ENCODE data around the gene DDT.
"Not testable (repeated sequence)": the region's sequence is repeated elsewhere in the genome, so short reads cannot be mapped to it uniquely, and the experiment has no call there.

Gene DDT

GRCh38 chr22:23956301-23956900 lies 17.8 kb downstream of the DDT start:
- in situ Hi-C loops (cut with HindIII; ENCODE audit: low sequenced_read_pairs): not testable (repeated sequence)

GRCh38 chr22:23955886-23956285 lies 18.4 kb downstream of the DDT start:
- in situ Hi-C loops (cut with HindIII; ENCODE audit: low sequenced_read_pairs); DNase-seq (ENCODE audit: low read depth); H3K4me3 ChIP-seq (ENCODE audit: low read depth, low read length): not testable (repeated sequence)

More at GRCh38 chr22:23956301-23956900, 17.8 kb downstream of the DDT start:
- not testable (repeated sequence) for H3K4me3 ChIP-seq (ENCODE audit: low read depth, low read length)
- peak; percentile 54 for DNase-seq (ENCODE audit: low read depth)
- TF ChIP-seq CTCF (IDR thresholded peaks at IDR 0.05; ENCODE audit: low read depth, low read length, missing control alignments): peak; percentile 77

- in situ Hi-C loops (cut with HindIII; ENCODE audit: low sequenced_read_pairs); H3K4me3 ChIP-seq (ENCODE audit: low read depth, low read length); DNase-seq (ENCODE audit: low read depth): not testable (repeated sequence)
Measured at GRCh38 chr22:23954991-23955305, 19.3 kb downstream of the DDT start.

- DNase-seq (ENCODE audit: low read depth); in situ Hi-C loops (cut with HindIII; ENCODE audit: low sequenced_read_pairs): not testable (repeated sequence)
Measured at GRCh38 chr22:23954193-23954990, 19.8 kb downstream of the DDT start.

GRCh38 chr22:23953485-23953884 lies 20.8 kb downstream of the DDT start:
- in situ Hi-C loops (cut with HindIII; ENCODE audit: low sequenced_read_pairs); DNase-seq (ENCODE audit: low read depth); H3K4me3 ChIP-seq (ENCODE audit: low read depth, low read length): not testable (repeated sequence)

More at GRCh38 chr22:23954193-23954990, 19.8 kb downstream of the DDT start:
- not testable (repeated sequence) for H3K4me3 ChIP-seq (ENCODE audit: low read depth, low read length)

GRCh38 chr22:23952794-23953405 lies 21.3 kb downstream of the DDT start:
- H3K4me3 ChIP-seq (ENCODE audit: low read depth, low read length); DNase-seq (ENCODE audit: low read depth); in situ Hi-C loops (cut with HindIII; ENCODE audit: low sequenced_read_pairs): not testable (repeated sequence)

GRCh38 chr22:23951383-23951782 lies 22.9 kb downstream of the DDT start:
- DNase-seq (ENCODE audit: low read depth); in situ Hi-C loops (cut with HindIII; ENCODE audit: low sequenced_read_pairs); H3K4me3 ChIP-seq (ENCODE audit: low read depth, low read length): not testable (repeated sequence)

GRCh38 chr22:23949764-23950163 lies 24.5 kb downstream of the DDT start:
- H3K4me3 ChIP-seq (ENCODE audit: low read depth, low read length); in situ Hi-C loops (cut with HindIII; ENCODE audit: low sequenced_read_pairs); DNase-seq (ENCODE audit: low read depth): not testable (repeated sequence)

GRCh38 chr22:23947391-23947790 lies 26.9 kb downstream of the DDT start:
- H3K4me3 ChIP-seq (ENCODE audit: low read depth, low read length); DNase-seq (ENCODE audit: low read depth); in situ Hi-C loops (cut with HindIII; ENCODE audit: low sequenced_read_pairs): not testable (repeated sequence)

GRCh38 chr22:23940166-23940565 lies 34.1 kb downstream of the DDT start:
- H3K4me3 ChIP-seq (ENCODE audit: low read depth, low read length); DNase-seq (ENCODE audit: low read depth): not testable (repeated sequence)

GRCh38 chr22:23939017-23939357 lies 35.3 kb downstream of the DDT start:
- DNase-seq (ENCODE audit: low read depth): no peak
- no peak for TF ChIP-seq CTCF (IDR thresholded peaks at IDR 0.05; ENCODE audit: low read depth, low read length, missing control alignments)
- in situ Hi-C loops (cut with HindIII; ENCODE audit: low sequenced_read_pairs): no loop called here
- H3K4me3 ChIP-seq (ENCODE audit: low read depth, low read length): no peak overlapping the region

More at GRCh38 chr22:23940166-23940565, 34.1 kb downstream of the DDT start:
- in situ Hi-C loops (cut with HindIII; ENCODE audit: low sequenced_read_pairs): not testable (repeated sequence)

Data from astrocyte of the cerebellum (primary cell).